ENCODE data around the gene MAGI2.

MAGI2 gene

DNA sequence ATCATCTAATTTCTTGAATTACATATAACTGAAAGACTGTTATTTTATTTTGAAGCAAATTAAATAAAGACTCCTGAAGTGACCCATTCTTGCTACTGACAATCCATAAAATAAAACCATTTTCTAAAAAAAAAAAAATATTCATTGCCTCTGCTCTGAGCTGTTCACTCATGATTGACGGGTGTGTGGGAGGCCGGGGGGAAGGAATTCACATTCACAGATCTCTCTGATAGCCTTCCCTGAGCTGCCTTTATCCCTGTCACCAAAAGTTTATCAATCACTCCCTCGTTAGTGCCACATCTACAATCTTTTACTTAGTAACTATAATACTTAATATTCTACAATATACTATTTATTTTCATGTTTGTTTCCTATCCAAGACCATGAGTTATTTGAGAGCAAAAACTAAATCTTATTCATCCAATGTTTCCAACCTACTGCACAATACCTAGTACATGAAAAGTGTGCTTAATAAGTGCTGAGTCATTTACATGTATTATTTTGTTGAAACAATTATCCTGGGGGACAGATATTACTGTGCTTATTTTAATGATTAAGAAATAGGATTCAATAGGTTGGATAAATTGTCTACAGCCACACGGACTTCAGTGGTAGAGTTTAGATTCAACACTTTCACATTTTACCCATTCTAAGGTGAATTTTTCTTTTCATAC lies 1036.2 kb downstream of the MAGI2 start:
- no CpG with 5 or more reads among the region's 4 CpGs for WGBS, 2 donors (ENCODE audit: extremely low coverage in 2 of 2, insufficient read length in 2 of 2, insufficient replicate concordance in 1 of 2)
- no peak overlapping the region for H2BK15ac ChIP-seq (ENCODE audit: low read length)
- no peak overlapping the region for H3K9ac ChIP-seq (ENCODE audit: low read depth, low read length, poor library complexity)
- H3K18ac ChIP-seq (ENCODE audit: low read length), result no peak overlapping the region
- H3K4me1 ChIP-seq (ENCODE audit: control insufficient read depth in 2 of 2, insufficient read depth in 1 of 2, low read depth in 1 of 2, low read length in 2 of 2), result no peaks in the 10 kb centered on the region
- H2AK5ac ChIP-seq (ENCODE audit: low read depth, low read length), result no peak overlapping the region
- H4K91ac ChIP-seq (ENCODE audit: low read depth, low read length, poor library complexity), result no peak overlapping the region
- no peak overlapping the region for H2BK12ac ChIP-seq (ENCODE audit: low read length)
- no peaks in the 10 kb centered on the region for H3K79me1 ChIP-seq (ENCODE audit: low read depth, low read length)
- H3K4ac ChIP-seq (ENCODE audit: low read length), result no peak overlapping the region
- no peak overlapping the region for H4K8ac ChIP-seq (ENCODE audit: low read depth, low read length)
- no peak overlapping the region for H3K27ac ChIP-seq (replicated peaks; ENCODE audit: low read length)
- no peak overlapping the region for H2AFZ ChIP-seq (ENCODE audit: low read length)
- peaks cover 0 to 4% of the 10 kb centered on the region in 2 donors for H3K9me3 ChIP-seq (replicated peaks in 1 of 2; ENCODE audit: control insufficient read depth in 2 of 2, insufficient read depth in 1 of 2, low read depth in 1 of 2, low read length in 2 of 2)
- no peak overlapping the region for H3K4me2 ChIP-seq (ENCODE audit: insufficient read depth, low read length, poor library complexity, severe bottlenecking)
- no peak overlapping the region for H2BK120ac ChIP-seq (ENCODE audit: low read depth, low read length)
- H3K23ac ChIP-seq (ENCODE audit: low read depth, low read length, poor library complexity), result no peak overlapping the region
- no peak overlapping the region for H2BK5ac ChIP-seq (ENCODE audit: low read length)
- no peak overlapping the region for H3K14ac ChIP-seq (ENCODE audit: low read length)
- no peaks in the 10 kb centered on the region for H3K27me3 ChIP-seq (ENCODE audit: control insufficient read depth in 3 of 3, insufficient read depth in 3 of 3, low read depth in 1 of 3, low read length in 3 of 3)
- H3K4me3 ChIP-seq (ENCODE audit: low read length in 2 of 2), result no peak overlapping the region
- no peaks in the 10 kb centered on the region for H3K36me3 ChIP-seq (replicated peaks in 1 of 2; ENCODE audit: control insufficient read depth in 2 of 2, insufficient read depth in 2 of 2, low read length in 2 of 2)
- no peak for DNase-seq (ENCODE audit: low spot score)

DNA sequence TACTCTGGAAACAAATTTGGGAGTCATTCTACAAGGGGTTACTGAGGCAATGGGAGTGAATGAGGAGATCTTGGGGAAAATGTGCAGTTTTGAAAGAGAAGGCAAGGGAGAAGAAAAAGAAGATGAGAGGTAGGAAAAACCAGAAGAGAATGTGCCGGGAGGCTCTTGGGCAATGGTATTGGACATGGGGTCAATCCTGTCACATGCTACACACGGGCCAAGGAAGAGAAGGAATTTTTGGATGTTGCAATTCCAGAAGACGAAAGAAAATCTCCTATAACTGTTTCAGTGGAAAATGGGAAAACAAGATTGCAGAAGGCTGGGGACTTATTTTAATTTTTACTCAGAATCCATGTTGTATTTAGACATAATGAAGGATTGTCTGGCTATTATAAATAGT lies 1039.9 kb downstream of the MAGI2 start:
- Histone ChIP-seq H3K9ac (ENCODE audit: low read depth, low read length, poor library complexity) (no peak overlapping the region), H4K91ac (ENCODE audit: low read depth, low read length, poor library complexity) (no peak overlapping the region), H3K27me3 (ENCODE audit: control insufficient read depth in 3 of 3, insufficient read depth in 3 of 3, low read depth in 1 of 3, low read length in 3 of 3) (no peaks in the 10 kb centered on the region), H2BK5ac (ENCODE audit: low read length) (no peak overlapping the region), H3K4me2 (ENCODE audit: insufficient read depth, low read length, poor library complexity, severe bottlenecking) (no peak overlapping the region), H3K18ac (ENCODE audit: low read length) (no peak overlapping the region), H4K8ac (ENCODE audit: low read depth, low read length) (no peak overlapping the region), H3K4me3 (ENCODE audit: low read length in 2 of 2) (no peak overlapping the region), H2AK5ac (ENCODE audit: low read depth, low read length) (no peak overlapping the region), H3K36me3 (replicated peaks in 1 of 2; ENCODE audit: control insufficient read depth in 2 of 2, insufficient read depth in 2 of 2, low read length in 2 of 2) (no peaks in the 10 kb centered on the region), H3K27ac (replicated peaks; ENCODE audit: low read length) (no peak overlapping the region), H3K79me1 (ENCODE audit: low read depth, low read length) (no peaks in the 10 kb centered on the region), H2BK120ac (ENCODE audit: low read depth, low read length) (no peak overlapping the region), H3K4me1 (ENCODE audit: control insufficient read depth in 2 of 2, insufficient read depth in 1 of 2, low read depth in 1 of 2, low read length in 2 of 2) (no peaks in the 10 kb centered on the region), H3K14ac (ENCODE audit: low read length) (no peak overlapping the region), H2AFZ (ENCODE audit: low read length) (no peak overlapping the region), H2BK12ac (ENCODE audit: low read length) (no peak overlapping the region), H2BK15ac (ENCODE audit: low read length) (no peak overlapping the region), H3K23ac (ENCODE audit: low read depth, low read length, poor library complexity) (no peak overlapping the region), H3K9me3 (replicated peaks in 1 of 2; ENCODE audit: control insufficient read depth in 2 of 2, insufficient read depth in 1 of 2, low read depth in 1 of 2, low read length in 2 of 2) (peaks cover 0 to 4% of the 10 kb centered on the region in 2 donors), H3K4ac (ENCODE audit: low read length) (no peak overlapping the region)
- DNase-seq (ENCODE audit: low spot score), result no peak
- WGBS, 2 donors (ENCODE audit: extremely low coverage in 2 of 2, insufficient read length in 2 of 2, insufficient replicate concordance in 1 of 2), result no CpG with 5 or more reads among the region's 3 CpGs

DNA sequence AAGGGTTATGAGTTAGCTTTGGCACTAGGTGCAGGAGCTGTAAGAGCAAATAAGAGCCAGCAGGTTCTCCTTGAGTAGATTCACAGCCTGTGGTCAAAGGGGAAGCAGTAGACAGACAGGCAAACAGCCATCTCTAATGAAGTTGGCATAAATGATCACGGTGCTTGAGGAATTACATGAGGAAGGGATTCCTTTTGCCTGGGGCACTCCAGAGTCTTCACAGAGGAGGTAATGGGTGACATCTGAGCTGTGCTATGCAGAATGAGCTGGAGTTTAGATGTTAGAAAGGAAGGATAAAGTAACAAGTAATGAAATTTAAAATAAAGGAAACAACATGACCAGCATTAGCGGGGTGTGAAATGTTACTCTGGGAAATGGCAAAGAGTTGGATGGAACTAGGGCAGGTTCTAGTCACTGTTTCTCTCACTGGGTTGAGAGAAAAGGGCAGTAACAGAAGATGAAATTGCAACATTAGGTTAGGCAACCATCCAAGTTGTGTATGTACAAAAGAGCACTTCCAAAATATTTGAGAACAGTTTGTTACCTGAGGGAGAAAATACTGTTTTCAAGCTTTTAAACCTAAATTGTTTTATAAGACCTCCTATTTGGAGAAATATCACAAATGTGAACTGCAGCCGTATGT lies 1041.1 kb downstream of the MAGI2 start:
- Histone ChIP-seq H3K9ac (ENCODE audit: low read depth, low read length, poor library complexity) (no peak overlapping the region), H3K4ac (ENCODE audit: low read length) (no peak overlapping the region), H3K9me3 (replicated peaks in 1 of 2; ENCODE audit: control insufficient read depth in 2 of 2, insufficient read depth in 1 of 2, low read depth in 1 of 2, low read length in 2 of 2) (peaks cover 0 to 4% of the 10 kb centered on the region in 2 donors), H3K23ac (ENCODE audit: low read depth, low read length, poor library complexity) (no peak overlapping the region), H3K27ac (replicated peaks; ENCODE audit: low read length) (no peak overlapping the region), H3K4me1 (ENCODE audit: control insufficient read depth in 2 of 2, insufficient read depth in 1 of 2, low read depth in 1 of 2, low read length in 2 of 2) (no peaks in the 10 kb centered on the region), H3K27me3 (ENCODE audit: control insufficient read depth in 3 of 3, insufficient read depth in 3 of 3, low read depth in 1 of 3, low read length in 3 of 3) (no peaks in the 10 kb centered on the region), H2BK12ac (ENCODE audit: low read length) (no peak overlapping the region), H3K4me2 (ENCODE audit: insufficient read depth, low read length, poor library complexity, severe bottlenecking) (no peak overlapping the region), H4K91ac (ENCODE audit: low read depth, low read length, poor library complexity) (no peak overlapping the region), H2BK5ac (ENCODE audit: low read length) (no peak overlapping the region), H3K14ac (ENCODE audit: low read length) (no peak overlapping the region), H2BK120ac (ENCODE audit: low read depth, low read length) (no peak overlapping the region), H3K4me3 (ENCODE audit: low read length in 2 of 2) (no peak overlapping the region), H2AFZ (ENCODE audit: low read length) (no peak overlapping the region), H3K79me1 (ENCODE audit: low read depth, low read length) (no peaks in the 10 kb centered on the region), H2AK5ac (ENCODE audit: low read depth, low read length) (no peak overlapping the region), H2BK15ac (ENCODE audit: low read length) (no peak overlapping the region), H4K8ac (ENCODE audit: low read depth, low read length) (no peak overlapping the region), H3K36me3 (replicated peaks in 1 of 2; ENCODE audit: control insufficient read depth in 2 of 2, insufficient read depth in 2 of 2, low read length in 2 of 2) (no peaks in the 10 kb centered on the region), H3K18ac (ENCODE audit: low read length) (no peak overlapping the region)
- DNase-seq (ENCODE audit: low spot score), result no peak
- no CpG with 5 or more reads among the region's 3 CpGs for WGBS, 2 donors (ENCODE audit: extremely low coverage in 2 of 2, insufficient read length in 2 of 2, insufficient replicate concordance in 1 of 2)

DNA sequence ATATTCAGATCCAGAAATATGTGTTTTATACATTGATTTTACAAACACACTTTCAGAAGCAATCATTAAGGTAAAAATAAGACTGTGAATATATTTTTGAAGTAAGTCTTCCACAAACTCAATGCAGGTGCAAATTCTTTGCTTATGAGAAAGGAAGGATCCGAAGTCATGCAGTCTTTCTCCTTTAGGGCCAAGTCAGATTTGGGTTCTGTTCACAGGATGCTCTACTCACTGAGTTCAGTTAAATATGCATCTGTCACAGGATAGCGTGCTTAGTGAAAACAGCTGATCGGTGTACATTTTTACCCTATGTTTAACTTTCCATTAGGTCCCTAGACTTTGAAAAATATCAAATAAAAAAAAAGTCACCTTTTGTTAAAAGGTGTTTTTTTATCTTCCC lies 1046.4 kb downstream of the MAGI2 start:
- H2BK120ac ChIP-seq (ENCODE audit: low read depth, low read length), result no peak overlapping the region
- no peak overlapping the region for H2AFZ ChIP-seq (ENCODE audit: low read length)
- H3K4me3 ChIP-seq (ENCODE audit: low read length in 2 of 2), result no peak overlapping the region
- H4K8ac ChIP-seq (ENCODE audit: low read depth, low read length), result no peak overlapping the region
- H3K9me3 ChIP-seq (replicated peaks in 1 of 2; ENCODE audit: control insufficient read depth in 2 of 2, insufficient read depth in 1 of 2, low read depth in 1 of 2, low read length in 2 of 2), result no peaks in the 10 kb centered on the region
- no peak overlapping the region for H3K14ac ChIP-seq (ENCODE audit: low read length)
- H3K27ac ChIP-seq (replicated peaks; ENCODE audit: low read length), result no peak overlapping the region
- no peaks in the 10 kb centered on the region for H3K4me1 ChIP-seq (ENCODE audit: control insufficient read depth in 2 of 2, insufficient read depth in 1 of 2, low read depth in 1 of 2, low read length in 2 of 2)
- H3K4ac ChIP-seq (ENCODE audit: low read length), result no peak overlapping the region
- no CpG with 5 or more reads among the region's 3 CpGs for WGBS, 2 donors (ENCODE audit: extremely low coverage in 2 of 2, insufficient read length in 2 of 2, insufficient replicate concordance in 1 of 2)
- no peak overlapping the region for H3K18ac ChIP-seq (ENCODE audit: low read length)
- no peak overlapping the region for H3K9ac ChIP-seq (ENCODE audit: low read depth, low read length, poor library complexity)
- no peak overlapping the region for H3K23ac ChIP-seq (ENCODE audit: low read depth, low read length, poor library complexity)
- no peak overlapping the region for H2BK12ac ChIP-seq (ENCODE audit: low read length)
- no peak overlapping the region for H2AK5ac ChIP-seq (ENCODE audit: low read depth, low read length)
- no peak overlapping the region for H3K4me2 ChIP-seq (ENCODE audit: insufficient read depth, low read length, poor library complexity, severe bottlenecking)
- no peaks in the 10 kb centered on the region for H3K79me1 ChIP-seq (ENCODE audit: low read depth, low read length)
- no peak overlapping the region for H4K91ac ChIP-seq (ENCODE audit: low read depth, low read length, poor library complexity)
- no peak for DNase-seq (ENCODE audit: low spot score)
- no peak overlapping the region for H2BK15ac ChIP-seq (ENCODE audit: low read length)
- no peaks in the 10 kb centered on the region for H3K27me3 ChIP-seq (ENCODE audit: control insufficient read depth in 3 of 3, insufficient read depth in 3 of 3, low read depth in 1 of 3, low read length in 3 of 3)
- no peaks in the 10 kb centered on the region for H3K36me3 ChIP-seq (replicated peaks in 1 of 2; ENCODE audit: control insufficient read depth in 2 of 2, insufficient read depth in 2 of 2, low read length in 2 of 2)
- H2BK5ac ChIP-seq (ENCODE audit: low read length), result no peak overlapping the region

Measured in neuronal stem cell (in vitro differentiated cells).